Caco-2 (cell line): ENCODE results near the gene PARD3B. TPM values are rescaled to one million over a fixed set of nuclear protein-coding genes. Genes with fewer than 3 reads are reported as not detected.

Experiments
- BruUV-seq: library from RNA; stranded (reverse); fragments of 400-500 nt; replicated peaks from 2 replicates; lab custom pipeline; 2021; lab: Mats Ljungman, UMichigan
- CTCF ChIA-PET: fragments of 300-600 bp; sonication (Branson Sonifier 250); formaldehyde crosslinking; loops from one replicate; lab custom pipeline; 2022; ENCODE audit warnings: antibody characterized with exemption; lab: Charles Lee
- POLR2A ChIA-PET: fragments of 300-600 bp; sonication (Branson Sonifier 250); formaldehyde crosslinking; loops from one replicate; lab custom pipeline; 2022; ENCODE audit warnings: antibody characterized with exemption; lab: Charles Lee
- DNase-seq, 2 experiments: peaks; one replicate each; pipeline versions ENCODE4 v3.0.0 to v3.0.0-alpha.2; 2020 to 2022
- H3K27me3 ChIP-seq: replicated peaks from 2 replicates; pipeline ENCODE4 v1.6.0; 2011; ENCODE audit warnings: low read length; ENCODE audit not compliant: control insufficient read depth, insufficient read depth
- H3K36me3 ChIP-seq: 2 replicates; pipeline ENCODE4 v1.5.1; 2011; ENCODE audit warnings: low read length; ENCODE audit not compliant: control insufficient read depth, insufficient read depth
- H3K4me1 ChIP-seq: fragments of 250-450 bp; sonication (Bioruptor Pico); 2 replicates; pipeline ENCODE4 v1.5.1; 2020; ENCODE audit warnings: mild to moderate bottlenecking
- H3K4me3 ChIP-seq: 2 replicates; pipeline ENCODE4 v1.5.1; 2011; ENCODE audit warnings: low read depth, mild to moderate bottlenecking, control low read depth, low read length
- H3K9me3 ChIP-seq: fragments of 250-450 bp; sonication (Bioruptor Pico); 2 replicates; pipeline ENCODE4 v1.5.1; 2020; ENCODE audit warnings: mild to moderate bottlenecking, moderate library complexity
- H3K27ac Mint-ChIP-seq: one replicate; pipeline ENCODE4 v1.8.0; 2022; ENCODE audit warnings: mixed read lengths; ENCODE audit not compliant: unreplicated experiment
- H3K27me3 Mint-ChIP-seq: one replicate; pipeline ENCODE4 v1.8.0; 2022; ENCODE audit warnings: mixed read lengths; ENCODE audit not compliant: insufficient read depth, unreplicated experiment
- H3K36me3 Mint-ChIP-seq: one replicate; pipeline ENCODE4 v1.8.0; 2022; ENCODE audit warnings: mild to moderate bottlenecking, mixed read lengths; ENCODE audit not compliant: insufficient read depth, unreplicated experiment
- H3K4me1 Mint-ChIP-seq: one replicate; pipeline ENCODE4 v1.8.0; 2022; ENCODE audit warnings: low read depth, mixed read lengths; ENCODE audit not compliant: unreplicated experiment
- H3K4me3 Mint-ChIP-seq: one replicate; pipeline ENCODE4 v1.8.0; 2022; ENCODE audit warnings: mild to moderate bottlenecking, moderate library complexity, mixed read lengths; ENCODE audit not compliant: unreplicated experiment
- H3K9me3 Mint-ChIP-seq: one replicate; pipeline ENCODE4 v1.8.0; 2022; ENCODE audit warnings: mixed read lengths; ENCODE audit not compliant: unreplicated experiment
- intact Hi-C: fragments of 100-400 bp; cut with micrococcal nuclease; formaldehyde crosslinking; loops from one replicate; pipeline ENCODE4 v1.10.0; 2022; ENCODE audit not compliant: unreplicated experiment
- total RNA-seq: library from RNA; stranded (reverse); gene quantifications from 2 replicates; pipeline ENCODE4 v1.2.3, GENCODE V29; 2022
- TF ChIP-seq, protein P1 (sequence below), 2 experiments: fragments of 200-600 bp in 1 of 2; IDR thresholded peaks; 1 replicate in 1 of 2; 2 replicates in 1 of 2; pipeline versions ENCODE4 v1.5.1 to v1.8.0; 2011 to 2022; ENCODE audit warnings: antibody characterized with exemption in 1 of 2, control low read depth in 1 of 2, inconsistent platforms in 1 of 2, low read depth in 1 of 2, low read length in 1 of 2, mild to moderate bottlenecking in 1 of 2, moderate library complexity in 1 of 2; ENCODE audit not compliant: insufficient read depth in 1 of 2, severe bottlenecking in 1 of 2, unreplicated experiment in 1 of 2

Gene PARD3B
- total RNA-seq, 1 experiment from 2014 or later: 68.9 TPM

GRCh38 chr2:205056151-205056561, 510.9 kb downstream of the PARD3B start:
- no peaks in the 10 kb centered on the region for H3K9me3 Mint-ChIP-seq
- H3K4me1 Mint-ChIP-seq: peaks cover 10% of the 10 kb centered on the region
- Histone ChIP-seq H3K36me3 (no peaks in the 10 kb centered on the region), H3K4me3 (no peak overlapping the region), H3K4me1 (peaks cover 15% of the 10 kb centered on the region), H3K27me3 (no peaks in the 10 kb centered on the region), H3K9me3 (no peaks in the 10 kb centered on the region; the same call in 1 of the 2 replicates)
- H3K4me3 Mint-ChIP-seq: no peak overlapping the region
- DNase-seq: no peak
- H3K27me3 Mint-ChIP-seq: no peaks in the 10 kb centered on the region
- intact Hi-C loops: no loop called here
- CTCF ChIA-PET: no interaction called here
- no peak overlapping the region for H3K27ac Mint-ChIP-seq
- TF ChIP-seq, protein P1, sequence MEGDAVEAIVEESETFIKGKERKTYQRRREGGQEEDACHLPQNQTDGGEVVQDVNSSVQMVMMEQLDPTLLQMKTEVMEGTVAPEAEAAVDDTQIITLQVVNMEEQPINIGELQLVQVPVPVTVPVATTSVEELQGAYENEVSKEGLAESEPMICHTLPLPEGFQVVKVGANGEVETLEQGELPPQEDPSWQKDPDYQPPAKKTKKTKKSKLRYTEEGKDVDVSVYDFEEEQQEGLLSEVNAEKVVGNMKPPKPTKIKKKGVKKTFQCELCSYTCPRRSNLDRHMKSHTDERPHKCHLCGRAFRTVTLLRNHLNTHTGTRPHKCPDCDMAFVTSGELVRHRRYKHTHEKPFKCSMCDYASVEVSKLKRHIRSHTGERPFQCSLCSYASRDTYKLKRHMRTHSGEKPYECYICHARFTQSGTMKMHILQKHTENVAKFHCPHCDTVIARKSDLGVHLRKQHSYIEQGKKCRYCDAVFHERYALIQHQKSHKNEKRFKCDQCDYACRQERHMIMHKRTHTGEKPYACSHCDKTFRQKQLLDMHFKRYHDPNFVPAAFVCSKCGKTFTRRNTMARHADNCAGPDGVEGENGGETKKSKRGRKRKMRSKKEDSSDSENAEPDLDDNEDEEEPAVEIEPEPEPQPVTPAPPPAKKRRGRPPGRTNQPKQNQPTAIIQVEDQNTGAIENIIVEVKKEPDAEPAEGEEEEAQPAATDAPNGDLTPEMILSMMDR (IDR thresholded peaks at IDR 0.05; ENCODE audit: insufficient read depth in 1 of 2, low read depth in 1 of 2, low read length in 1 of 2, severe bottlenecking in 1 of 2, unreplicated experiment in 1 of 2): no peak
- POLR2A ChIA-PET: no interaction called here
- H3K36me3 Mint-ChIP-seq: peaks cover 11% of the 10 kb centered on the region
- BruUV-seq: no TSS peak

DNA sequence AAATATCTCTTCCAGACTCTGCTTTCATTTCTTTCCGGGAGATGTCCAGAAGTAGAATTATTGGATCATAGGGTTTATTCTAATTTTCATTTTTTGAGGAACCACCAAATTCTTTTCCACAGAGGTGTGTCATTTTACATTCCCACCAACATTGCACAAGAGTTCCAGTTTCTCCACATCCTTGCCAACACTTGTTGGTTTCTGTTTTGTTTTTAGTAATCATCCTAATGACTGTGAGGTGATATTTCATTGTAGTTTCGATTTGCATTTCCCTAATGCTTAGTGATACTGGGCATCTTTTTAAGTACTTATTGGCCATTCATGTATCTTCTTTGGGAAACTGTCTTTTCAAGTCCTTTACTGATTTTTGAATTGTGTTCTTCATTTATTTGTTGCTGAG, 513.1 kb downstream of the PARD3B start:
- DNase-seq: no peak
- no peaks in the 10 kb centered on the region; the same call in 1 of the 2 replicates for H3K9me3 ChIP-seq
- Mint-ChIP-seq H3K4me1 (peaks cover 17% of the 10 kb centered on the region), H3K27me3 (no peaks in the 10 kb centered on the region), H3K36me3 (peaks cover 11% of the 10 kb centered on the region), H3K4me3 (no peak overlapping the region), H3K27ac (no peak overlapping the region), H3K9me3 (no peaks in the 10 kb centered on the region)
- H3K36me3 ChIP-seq: no peaks in the 10 kb centered on the region
- intact Hi-C loops: no loop called here
- CTCF ChIA-PET: no interaction called here
- TF ChIP-seq, protein P1 (IDR thresholded peaks at IDR 0.05; ENCODE audit: insufficient read depth in 1 of 2, low read depth in 1 of 2, low read length in 1 of 2, severe bottlenecking in 1 of 2, unreplicated experiment in 1 of 2): no peak
- no peaks in the 10 kb centered on the region for H3K27me3 ChIP-seq
- H3K4me3 ChIP-seq: no peak overlapping the region
- H3K4me1 ChIP-seq: peaks cover 15% of the 10 kb centered on the region
- BruUV-seq: no TSS peak
- POLR2A ChIA-PET: no interaction called here

DNA sequence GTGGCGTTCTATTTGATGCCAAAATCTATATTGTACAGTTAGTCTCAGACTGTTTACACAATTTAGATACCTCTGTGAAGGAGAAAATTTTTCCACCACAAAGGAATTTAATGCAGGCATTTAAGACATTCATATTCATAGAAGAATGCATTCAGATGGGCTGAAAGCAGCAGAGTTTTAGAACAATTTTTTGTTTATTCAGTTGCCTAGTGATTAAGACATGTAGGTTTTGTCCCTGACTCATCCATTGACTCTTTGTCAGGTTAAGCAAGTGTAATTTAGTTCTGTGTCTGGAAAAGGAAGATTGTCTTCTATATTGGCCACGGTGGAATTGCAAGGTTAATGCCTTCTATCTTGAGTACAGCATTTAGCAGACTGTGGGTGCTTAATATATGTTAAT, 515.0 kb downstream of the PARD3B start:
- intact Hi-C loops: no loop called here
- CTCF ChIA-PET: no interaction called here
- no peak overlapping the region for H3K27ac Mint-ChIP-seq
- no peaks in the 10 kb centered on the region for H3K36me3 ChIP-seq
- POLR2A ChIA-PET: interaction anchor here (0.5 kb wide), 1 partner anchor 697 kb away, joined by 4 read pairs; no protein-coding TSS in a partner anchor
- H3K27me3 Mint-ChIP-seq: no peaks in the 10 kb centered on the region
- no peak for DNase-seq
- H3K4me3 Mint-ChIP-seq: no peak overlapping the region
- no TSS peak for BruUV-seq
- H3K4me1 Mint-ChIP-seq: peaks cover 7% of the 10 kb centered on the region
- H3K9me3 ChIP-seq: no peaks in the 10 kb centered on the region; the same call in 1 of the 2 replicates
- H3K4me3 ChIP-seq: no peak overlapping the region
- H3K27me3 ChIP-seq: no peaks in the 10 kb centered on the region
- 0 out of 2 replicates have a peak, but pooled peaks cover 2% of the 10 kb centered on the region for H3K4me1 ChIP-seq
- no peaks in the 10 kb centered on the region for H3K9me3 Mint-ChIP-seq
- peaks cover 5% of the 10 kb centered on the region for H3K36me3 Mint-ChIP-seq
- TF ChIP-seq, protein P1 (IDR thresholded peaks at IDR 0.05; ENCODE audit: insufficient read depth in 1 of 2, low read depth in 1 of 2, low read length in 1 of 2, severe bottlenecking in 1 of 2, unreplicated experiment in 1 of 2): no peak
